Right renal pelvis (tissue), 4 donors: ENCODE data around the gene SCLY. TPM values are rescaled to one million over a fixed set of nuclear protein-coding genes. Genes with fewer than 3 reads are reported as not detected.
A peak's percentile ranks its signal among the peaks of the same experiment; 100 is the strongest.
"Not testable (repeated sequence)": the region's sequence is repeated elsewhere in the genome, so short reads cannot be mapped to it uniquely, and the experiment has no call there.

ENCODE experiments used
- DNase-seq, 4 donors: peaks; one replicate each; pipeline ENCODE4 v3.0.0-alpha.2; 2013; ENCODE audit warnings: low read depth in 4 of 4, low spot score in 3 of 4, missing footprints in 1 of 4
- polyA plus RNA-seq, 4 donors: library from polyadenylated mRNA; unstranded; fragments of 120-200 nt; gene quantifications; one replicate each; pipeline ENCODE4 v1.2.1, GENCODE V29; 2013; ENCODE audit not compliant: insufficient read length in 4 of 4

The SCLY gene
- polyA plus RNA-seq, 4 donors: 25.3 to 30.3 (median 27.5) TPM

- no peak for DNase-seq
Observed at GRCh38 chr2:238106698-238107524, 46.1 kb downstream of the SCLY start.

- DNase-seq: no peak
Observed at GRCh38 chr2:238107525-238108422, 47.0 kb downstream of the SCLY start.

GRCh38 chr2:238108423-238109183 is 47.8 kb downstream of the SCLY start:
- no peak for DNase-seq

GRCh38 chr2:238113611-238114010 is 52.8 kb downstream of the SCLY start:
- DNase-seq: no peak

- no peak for DNase-seq
Observed at GRCh38 chr2:238114331-238114841, 53.6 kb downstream of the SCLY start.

GRCh38 chr2:238114851-238115660 is 54.3 kb downstream of the SCLY start:
- no peak for DNase-seq

- DNase-seq: not testable (repeated sequence)
Observed at GRCh38 chr2:238115709-238116108, 54.9 kb downstream of the SCLY start.

- DNase-seq: no peak
Observed at GRCh38 chr2:238116298-238117198, 55.7 kb downstream of the SCLY start.

GRCh38 chr2:238117199-238118154 is 56.7 kb downstream of the SCLY start:
- no peak for DNase-seq

GRCh38 chr2:238119756-238120462 is 59.1 kb downstream of the SCLY start:
- DNase-seq: no peak

- peak in 1 of 4 donors; percentile 39 for DNase-seq
Observed at GRCh38 chr2:238120463-238121298, 59.9 kb downstream of the SCLY start.

GRCh38 chr2:238121511-238122286 is 60.9 kb downstream of the SCLY start:
- no peak for DNase-seq

- no peak for DNase-seq
Observed at GRCh38 chr2:238122287-238123217, 61.8 kb downstream of the SCLY start.
